Activated CD8-positive, alpha-beta memory T cell treated with anti-CD3 and anti-CD28 coated beads for 1 hour (primary cell): ENCODE data around the gene DIDO1.
A peak's percentile ranks its signal among the peaks of the same experiment; 100 is the strongest.
"Not testable (repeated sequence)": the region's sequence is repeated elsewhere in the genome, so short reads cannot be mapped to it uniquely, and the experiment has no call there.

ENCODE experiments used
- DNase-seq, 2 donors: peaks; one replicate each; pipeline ENCODE4 v3.0.0-alpha.2; 2020; ENCODE audit warnings: low read depth in 1 of 2; ENCODE audit errors: extremely low read depth in 1 of 2

The DIDO1 gene

DNA sequence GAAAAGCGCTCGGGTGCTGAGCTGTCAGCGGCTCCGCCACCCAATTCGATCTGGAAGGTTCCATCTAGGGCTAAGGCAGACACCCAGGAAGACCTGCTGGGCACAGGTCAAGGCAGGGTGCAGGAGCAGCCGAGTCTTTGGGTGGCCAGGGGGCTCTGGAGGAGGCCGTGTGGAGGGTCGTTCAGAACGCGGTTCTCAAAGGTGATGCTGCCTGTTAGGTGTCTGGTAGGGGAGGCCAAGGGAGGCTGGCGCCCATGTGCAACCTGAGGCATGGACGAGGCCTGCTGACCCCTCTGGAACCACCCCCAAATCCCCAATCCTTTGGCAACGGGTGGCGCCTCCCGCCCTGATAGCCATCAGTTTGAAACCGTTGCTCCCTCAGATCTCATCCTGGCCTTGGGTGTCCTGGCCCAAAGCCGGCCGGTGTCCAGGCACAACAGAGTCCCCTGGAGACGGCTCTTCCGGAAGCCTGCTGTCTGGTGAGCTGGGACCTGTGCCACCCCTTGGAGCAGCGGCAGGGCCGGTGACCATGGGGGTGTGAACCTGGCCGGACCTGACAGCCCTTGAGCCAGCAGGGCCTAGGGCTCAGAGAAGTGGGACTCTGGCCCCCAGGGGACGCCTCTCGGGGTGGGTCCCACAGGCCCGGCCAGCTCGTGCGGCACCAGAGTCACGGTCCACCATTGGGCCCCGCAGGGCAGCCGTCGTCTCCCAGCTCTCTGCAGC is 36.7 kb upstream of the DIDO1 start:
- DNase-seq = no peak

DNA sequence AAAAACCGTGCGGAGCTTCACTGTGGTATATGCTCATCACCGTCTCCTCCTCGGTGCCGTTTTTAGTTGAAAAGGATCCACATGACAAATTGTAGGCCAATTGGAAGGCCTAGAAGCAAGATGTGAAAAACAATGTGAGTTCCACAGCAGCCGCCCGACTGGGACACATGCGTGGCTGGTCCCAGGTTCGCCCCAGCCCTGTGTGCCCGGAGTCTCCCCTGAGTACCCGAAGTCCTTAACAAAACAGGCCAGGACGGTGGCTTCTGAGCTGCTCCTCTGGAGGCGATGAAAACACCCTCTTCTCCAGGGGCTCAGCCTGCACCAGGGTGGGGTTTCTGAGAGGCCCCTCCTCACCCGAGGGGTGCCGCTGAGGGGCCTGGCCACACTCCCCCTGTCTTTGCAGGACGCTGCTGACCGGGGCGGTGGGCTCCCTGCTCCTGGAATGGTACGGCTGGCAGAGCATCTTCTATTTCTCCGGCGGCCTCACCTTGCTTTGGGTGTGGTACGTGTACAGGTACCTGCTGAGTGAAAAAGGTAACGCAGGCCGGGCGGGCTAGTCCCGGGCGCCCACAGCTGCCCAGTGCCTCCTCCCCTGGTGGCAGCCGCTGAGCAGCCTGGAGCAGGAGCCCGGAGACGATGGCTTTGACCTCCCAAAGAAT is 36.0 kb upstream of the DIDO1 start:
- DNase-seq = no peak

DNA sequence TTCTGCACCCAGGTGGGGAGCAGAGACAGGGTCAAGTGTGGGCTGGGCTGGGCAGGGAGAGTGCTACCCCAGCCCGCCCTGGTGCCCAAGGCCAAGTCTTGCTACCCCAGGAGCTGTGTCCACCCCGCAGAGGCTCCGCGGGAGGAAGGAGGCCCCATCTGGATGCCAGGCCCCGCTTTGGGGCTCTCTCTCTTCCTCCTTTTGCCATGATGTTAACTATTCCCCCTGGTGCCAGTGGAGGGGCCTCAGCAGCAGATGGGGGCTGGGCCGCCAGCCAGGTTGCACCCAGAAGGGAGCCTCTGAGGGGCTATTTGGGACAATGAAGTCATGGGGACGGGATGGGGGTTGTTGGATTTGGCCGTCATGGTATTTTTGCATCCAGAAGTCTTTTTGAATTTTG is 35.5 kb upstream of the DIDO1 start:
- no peak for DNase-seq

DNA sequence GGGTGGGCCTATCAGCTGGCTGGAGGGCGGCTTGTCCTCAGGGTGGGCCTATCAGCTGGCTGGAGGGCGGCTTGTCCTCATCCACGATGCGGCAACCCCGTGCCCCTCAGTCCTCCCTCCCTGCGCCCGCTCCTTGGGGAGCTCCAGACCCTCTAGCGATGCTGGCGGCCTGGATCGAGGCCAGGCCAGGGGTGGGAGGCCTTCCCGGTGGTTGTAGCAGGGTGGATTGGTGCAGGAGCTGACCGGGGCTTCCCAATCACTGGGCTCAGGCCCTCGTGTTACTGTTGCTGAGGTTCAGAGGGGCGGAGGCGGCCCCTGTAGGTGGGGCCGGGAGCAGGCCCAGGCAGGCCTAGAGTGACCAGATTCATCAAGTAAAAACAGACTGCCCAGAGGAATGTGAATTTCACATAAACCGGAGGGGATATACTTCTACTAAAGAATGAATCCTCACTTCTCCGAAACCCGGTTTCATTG is 35.0 kb upstream of the DIDO1 start:
- DNase-seq = no peak

DNA sequence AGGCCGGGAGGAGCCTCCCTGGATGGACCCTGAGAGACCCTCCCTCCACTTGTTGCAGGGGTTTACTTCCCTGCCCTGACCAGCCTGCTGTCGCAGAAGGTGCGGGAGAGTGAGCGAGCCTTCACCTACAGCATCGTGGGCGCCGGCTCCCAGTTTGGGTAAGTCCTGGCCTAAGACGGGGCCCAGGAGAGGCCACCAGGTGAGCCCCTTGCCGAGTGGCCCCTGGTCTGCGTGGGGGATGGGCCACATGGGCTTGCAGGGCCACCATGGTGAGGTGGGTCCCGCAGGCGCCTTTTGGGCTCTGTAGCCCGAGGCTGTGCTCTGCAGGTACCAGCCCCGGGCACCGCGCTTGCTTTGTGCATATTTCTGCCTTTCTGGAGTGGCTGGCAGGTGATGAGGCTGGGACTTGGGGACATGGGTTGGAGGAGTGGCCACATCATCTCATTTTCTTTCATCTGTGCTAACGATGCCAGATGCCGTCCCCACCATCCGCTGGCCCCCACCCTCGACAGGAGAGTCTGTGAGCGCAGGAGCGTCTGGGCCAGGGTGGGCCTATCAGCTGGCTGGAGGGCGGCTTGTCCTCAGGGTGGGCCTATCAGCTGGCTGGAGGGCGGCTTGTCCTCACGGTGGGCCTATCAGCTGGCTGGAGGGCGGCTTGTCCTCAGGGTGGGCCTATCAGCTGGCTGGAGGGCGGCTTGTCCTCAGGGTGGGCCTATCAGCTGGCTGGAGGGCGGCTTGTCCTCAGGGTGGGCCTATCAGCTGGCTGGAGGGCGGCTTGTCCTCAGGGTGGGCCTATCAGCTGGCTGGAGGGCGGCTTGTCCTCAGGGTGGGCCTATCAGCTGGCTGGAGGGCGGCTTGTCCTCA is 34.4 kb upstream of the DIDO1 start:
- DNase-seq = not testable (repeated sequence)

DNA sequence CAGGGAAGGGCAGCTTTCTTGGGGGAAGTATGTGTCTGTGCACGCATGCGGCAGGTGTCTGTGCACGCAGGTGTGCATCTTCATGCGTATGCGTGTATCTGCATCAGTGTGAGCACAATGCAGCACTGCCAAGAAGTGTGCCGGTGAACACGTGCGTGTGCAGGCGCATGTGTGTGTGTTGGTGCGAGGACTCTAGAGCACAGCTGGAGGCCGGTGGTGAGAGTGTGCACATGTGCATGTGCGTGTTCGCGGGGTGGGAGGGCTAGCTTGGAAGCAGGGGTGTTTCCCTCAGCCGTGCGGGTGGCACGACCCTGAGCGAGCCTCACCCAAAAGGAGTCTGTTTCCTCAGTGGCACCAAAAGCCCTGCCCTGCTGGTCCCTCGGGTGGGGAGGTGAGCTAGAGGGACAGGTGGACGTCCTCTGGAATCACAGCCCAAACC is 33.7 kb upstream of the DIDO1 start:
- DNase-seq = no peak

DNA sequence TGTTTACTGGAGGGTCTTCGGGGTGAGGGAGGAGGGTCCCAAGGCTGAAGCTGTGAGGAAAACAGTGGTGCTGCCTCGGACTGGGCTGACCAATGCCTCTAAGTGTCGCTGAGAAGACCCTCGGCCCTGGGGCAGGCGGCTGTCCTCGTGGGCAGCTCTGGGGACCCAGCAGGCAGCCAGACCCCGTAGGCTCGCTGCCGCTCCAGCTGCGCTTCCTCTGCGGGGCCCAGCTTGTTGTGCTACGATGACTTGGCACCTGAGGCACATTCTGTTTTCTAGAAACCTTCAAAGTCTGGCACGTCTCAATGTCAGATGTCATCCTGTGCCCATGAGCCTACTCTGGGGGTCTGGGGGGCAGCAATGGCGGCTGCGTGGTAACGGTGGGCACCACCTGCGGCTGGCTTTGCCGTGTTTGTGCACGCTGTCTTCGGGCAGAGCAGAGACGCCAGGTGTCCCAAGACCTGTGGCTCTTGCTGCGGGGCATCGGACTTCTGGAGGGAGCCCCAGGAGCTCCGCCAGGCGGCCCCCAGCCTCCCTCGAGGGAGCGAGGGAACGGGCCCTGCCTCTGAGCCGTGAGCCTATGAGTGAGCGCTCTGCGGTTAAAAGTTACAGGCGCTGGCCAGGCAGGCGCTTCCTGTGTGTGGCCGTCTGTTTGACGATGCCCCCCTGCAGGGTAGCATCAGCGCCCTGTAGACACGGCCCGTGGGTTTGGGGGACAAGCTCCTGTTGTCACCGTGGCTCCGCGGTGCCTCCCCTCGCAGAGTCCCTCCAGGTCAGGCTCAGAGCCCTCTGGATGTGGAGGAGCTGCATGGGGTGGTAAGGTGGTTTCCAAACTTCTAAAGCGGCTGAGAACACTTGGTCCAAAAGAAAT is 33.0 kb upstream of the DIDO1 start:
- DNase-seq = no peak

DNA sequence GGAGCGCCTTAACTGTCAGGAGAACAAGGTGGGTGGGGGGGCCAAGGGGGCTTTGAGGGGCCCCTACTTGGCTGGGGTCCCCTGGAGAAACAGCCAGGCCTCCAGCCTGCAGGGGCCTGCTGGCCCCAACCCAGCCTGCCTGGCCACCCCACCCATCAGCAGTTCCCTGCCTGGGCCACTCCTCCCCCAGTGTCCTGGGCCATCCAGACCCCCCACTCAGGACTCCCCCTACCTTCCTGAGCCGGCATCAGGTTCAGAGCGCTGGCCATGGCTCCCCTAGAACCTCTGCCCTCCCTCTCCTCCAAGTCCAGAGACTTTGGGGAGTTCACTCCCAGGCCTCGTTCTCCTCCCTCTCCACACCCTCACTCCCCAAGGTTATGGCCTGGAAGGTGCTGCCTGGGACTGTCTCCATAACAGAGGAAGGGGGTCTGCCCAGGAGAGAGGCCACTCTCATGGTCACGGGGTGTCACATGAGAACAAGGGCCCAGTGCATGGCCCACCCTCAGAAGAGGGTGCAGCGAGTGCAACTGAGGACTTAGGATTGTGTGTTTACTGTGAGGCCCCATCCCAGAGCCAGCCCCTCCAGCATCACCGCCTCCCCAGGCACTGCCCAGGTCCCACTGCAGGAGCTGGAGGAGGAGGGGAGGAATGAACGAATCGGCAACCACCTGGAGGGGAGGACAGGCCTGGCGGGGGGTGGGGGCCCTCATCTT is 32.2 kb upstream of the DIDO1 start:
- no peak for DNase-seq

DNA sequence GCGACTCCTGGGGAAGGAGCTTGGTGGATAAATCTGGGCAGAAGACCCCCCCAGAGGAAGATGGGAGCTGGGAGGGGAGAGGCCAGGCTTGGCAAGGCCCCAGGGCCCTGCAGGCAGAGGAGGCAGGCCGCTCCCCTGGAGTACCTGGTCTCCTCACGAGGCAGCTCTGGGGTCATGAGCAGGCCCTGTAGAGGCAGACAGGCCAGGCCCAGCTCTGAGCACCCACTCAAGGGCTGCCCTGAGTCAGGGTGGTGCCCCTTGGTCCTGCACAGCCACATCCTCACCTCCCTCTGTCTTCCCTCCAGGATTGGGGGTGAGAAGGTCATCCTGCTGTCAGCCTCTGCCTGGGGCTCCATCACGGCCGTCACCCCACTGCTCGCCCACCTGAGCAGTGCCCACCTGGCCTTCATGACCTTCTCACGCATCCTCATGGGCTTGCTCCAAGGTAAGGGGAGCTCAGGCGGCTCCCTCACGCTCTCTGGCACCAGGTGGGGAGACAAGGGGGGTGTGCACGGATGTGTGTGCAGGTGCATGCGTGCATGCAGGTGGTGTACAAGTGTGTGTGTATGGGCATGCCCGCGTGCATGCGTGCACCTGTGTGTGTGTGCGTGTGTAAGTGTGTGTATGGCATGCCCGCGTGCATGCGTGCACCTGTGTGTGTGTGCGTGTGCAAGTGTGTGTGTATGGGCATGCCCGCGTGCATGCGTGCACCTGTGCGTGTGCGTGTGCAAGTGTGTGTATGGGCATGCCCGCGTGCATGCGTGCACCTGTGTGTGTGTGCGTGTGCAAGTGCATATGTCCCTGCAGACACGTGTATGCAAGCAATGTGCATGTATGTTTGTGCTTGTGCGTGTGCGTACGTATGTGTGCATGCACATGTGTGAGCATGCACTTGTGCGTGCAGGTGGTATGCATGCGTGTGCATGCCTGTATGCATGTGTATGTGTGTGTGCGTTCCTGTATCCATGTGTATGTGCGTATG is 31.1 kb upstream of the DIDO1 start:
- no peak for DNase-seq

DNA sequence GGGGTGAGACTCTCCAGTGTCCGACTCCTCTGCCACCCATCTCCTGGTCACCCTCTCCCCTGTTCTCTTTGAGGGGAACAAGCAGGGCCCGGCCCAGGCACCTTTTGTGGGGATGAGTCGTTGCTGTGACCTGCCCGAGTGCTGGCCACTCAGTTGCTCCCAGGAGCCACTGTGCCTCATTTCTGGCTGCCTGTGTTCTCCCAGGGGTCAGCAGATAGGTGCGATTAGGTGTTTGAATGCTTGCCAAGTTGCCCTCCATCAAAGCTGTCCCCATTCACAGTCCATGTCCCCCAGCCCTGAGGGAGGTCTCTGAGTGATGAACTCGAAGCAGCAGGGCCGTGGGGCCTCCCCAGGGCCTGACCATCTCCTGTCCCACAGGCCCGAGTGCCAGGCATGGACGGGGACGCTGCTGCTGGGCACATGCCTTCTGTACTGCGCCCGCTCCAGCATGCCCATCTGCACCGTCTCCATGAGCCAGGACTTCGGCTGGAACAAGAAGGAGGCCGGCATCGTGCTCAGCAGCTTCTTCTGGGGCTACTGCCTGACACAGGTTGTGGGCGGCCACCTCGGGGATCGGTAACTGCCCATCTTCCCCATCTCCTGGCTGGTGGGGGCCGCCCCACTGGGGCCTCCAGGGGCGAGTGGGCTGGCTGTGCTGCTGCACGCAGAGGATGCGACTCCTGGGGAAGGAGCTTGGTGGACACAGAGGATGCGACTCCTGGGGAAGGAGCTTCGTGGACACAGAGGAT is 30.3 kb upstream of the DIDO1 start:
- DNase-seq = no peak

DNA sequence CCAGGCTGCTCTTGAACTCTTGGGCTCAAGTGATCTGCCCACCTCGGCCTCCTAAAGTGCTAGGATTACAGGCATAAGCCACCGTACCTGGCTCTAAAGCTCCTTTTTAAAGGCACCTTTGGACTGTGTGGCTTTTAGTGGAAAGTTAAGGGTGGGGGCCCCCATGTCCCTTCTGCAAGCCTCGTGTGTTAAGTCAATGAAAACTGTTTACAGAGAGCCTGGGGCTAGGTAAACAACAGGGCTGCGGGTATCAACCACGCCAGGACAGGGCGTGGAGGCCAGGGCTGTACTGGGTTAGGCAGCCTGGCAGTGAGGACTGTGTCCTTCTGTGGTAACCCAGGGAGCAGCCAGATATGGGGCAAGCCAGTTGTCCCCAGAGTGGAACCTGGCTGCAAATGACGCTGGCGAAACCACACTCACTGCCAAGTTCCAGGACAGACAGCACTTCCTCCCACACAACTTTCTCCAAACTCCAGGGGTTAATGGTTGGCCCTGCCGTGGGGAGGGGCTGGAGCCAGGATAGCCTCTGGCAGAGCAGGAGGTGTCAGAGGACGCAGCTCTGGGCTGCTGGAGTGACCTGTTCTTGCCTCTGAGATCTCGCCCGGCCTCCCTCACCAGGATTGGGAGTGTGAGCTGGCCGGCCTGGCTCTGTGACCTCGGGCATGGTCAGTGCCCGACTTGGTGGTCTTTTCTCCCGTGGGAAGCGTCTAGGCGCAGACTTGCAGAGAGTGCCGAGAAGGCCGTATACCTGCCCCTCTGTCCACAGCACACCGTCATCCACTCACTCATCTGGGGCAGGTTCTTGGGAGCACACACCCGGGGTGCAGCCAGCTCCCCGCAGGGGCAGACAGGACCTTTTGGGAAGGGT is 29.4 kb upstream of the DIDO1 start:
- DNase-seq = no peak

DNA sequence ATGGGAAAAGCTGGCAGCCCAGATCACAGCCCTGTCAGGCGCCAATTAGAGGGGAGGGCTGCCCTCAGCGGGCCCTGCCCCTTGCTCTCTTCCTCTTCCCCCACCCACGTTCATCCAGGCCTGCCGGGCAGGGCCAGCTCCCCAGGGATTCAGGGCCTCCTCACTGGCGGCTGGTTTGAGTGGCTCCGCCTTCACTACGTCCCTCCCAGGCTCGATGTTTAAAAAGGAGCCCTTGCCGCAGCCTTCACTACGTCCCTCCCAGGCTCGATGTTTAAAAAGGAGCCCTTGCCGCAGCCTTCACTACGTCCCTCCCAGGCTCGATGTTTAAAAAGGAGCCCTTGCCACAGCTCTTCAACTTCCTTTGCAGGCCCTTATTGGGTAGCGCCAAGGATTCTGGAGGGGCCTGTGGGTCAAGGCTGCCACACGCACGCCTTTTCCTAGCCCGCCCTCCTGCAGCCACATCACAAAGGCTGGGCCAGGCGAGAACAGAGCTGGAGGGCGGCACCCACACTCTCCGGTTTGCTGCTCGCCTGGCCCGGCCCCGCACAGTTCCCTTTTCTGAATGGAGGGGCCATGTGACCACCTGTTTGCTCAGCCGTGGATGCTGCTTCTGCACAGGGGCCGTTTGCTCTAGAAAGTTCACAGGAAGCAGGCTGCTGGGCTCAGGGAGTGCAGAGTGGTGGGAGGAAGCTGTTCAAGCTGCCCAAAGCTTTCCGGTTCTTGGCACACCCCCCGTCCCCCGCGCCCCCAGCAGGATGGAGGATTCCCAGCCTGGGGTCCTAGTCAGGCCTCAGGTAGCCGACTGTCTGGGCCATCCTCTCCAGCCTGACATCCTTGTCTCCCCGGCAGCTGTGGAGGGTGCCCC is 27.8 kb upstream of the DIDO1 start:
- peak; percentile 24 to 49 for DNase-seq

DNA sequence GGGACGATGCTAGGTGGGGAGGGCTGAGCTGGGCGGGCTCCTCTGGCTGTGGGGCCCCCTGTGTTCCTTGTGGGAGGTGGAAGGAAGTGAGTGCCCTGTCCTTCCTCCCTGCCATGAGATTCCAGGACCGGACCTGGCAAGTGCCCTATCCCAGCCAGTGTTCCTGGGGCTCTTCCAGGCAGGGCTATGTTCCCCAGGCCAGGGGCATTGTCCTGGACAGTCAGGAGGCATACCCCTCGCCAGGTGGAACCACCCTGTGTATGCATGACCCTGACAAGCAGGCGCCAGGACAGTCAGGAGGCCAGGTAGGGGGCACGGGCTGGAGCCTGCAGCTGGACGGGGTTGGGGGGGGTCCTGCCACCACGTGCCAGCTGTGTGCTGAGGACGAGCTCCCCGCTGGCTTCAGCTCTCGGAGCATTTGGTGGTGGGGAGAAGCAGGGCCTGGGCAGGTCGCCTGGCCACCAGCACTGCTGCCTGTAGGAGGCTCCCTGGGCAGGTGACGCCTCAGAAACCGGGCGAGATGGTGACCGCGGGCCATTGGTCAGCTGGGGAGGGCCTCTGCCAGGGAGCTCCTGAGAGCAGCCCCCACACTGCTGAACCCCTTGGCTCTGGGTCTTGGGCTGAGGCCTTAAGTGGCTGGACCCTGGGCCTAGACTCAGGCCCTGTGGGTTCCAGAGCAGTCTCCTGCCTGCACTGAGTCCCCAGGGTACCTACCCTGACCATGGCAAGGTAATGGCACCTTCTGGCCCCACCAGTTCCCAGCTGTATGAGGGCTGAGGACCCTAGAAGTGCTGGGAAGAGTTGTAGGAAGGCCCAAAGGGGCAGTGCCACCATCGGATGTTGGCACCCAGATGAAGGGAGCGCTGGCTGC is 26.9 kb upstream of the DIDO1 start:
- DNase-seq = no peak

DNA sequence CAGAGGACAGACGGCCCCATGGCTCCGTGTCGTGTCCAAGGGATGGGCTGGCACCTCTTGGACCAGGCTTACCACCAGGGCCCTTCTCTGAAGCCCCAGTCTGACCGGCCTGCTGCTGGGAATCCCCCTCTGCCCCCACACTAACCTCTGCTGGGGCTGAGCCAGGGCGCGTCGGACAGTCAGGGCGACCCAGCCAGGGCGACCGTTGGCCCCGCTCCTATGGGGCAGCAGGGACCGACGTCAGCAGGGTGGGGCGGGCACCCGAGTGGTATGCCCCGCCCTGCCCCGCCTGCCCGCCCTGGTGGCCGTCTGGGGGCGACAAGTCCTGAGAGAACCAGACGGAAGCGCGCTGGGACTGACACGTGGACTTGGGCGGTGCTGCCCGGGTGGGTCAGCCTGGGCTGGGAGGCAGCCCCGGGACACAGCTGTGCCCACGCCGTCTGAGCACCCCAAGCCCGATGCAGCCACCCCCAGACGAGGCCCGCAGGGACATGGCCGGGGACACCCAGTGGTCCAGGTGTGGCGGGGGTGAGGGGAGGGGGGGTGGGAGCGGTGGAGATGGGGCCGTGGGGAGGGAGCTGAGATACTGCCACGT is 26.2 kb upstream of the DIDO1 start, which contains the start of gene SLC17A9:
SLC17A9 (plus strand) TSS at position 337 of the 595 bp plus-strand sequence; CDS start at position 459, 122 bp downstream.
- DNase-seq = peak in 1 of 2 donors; percentile 34

DNA sequence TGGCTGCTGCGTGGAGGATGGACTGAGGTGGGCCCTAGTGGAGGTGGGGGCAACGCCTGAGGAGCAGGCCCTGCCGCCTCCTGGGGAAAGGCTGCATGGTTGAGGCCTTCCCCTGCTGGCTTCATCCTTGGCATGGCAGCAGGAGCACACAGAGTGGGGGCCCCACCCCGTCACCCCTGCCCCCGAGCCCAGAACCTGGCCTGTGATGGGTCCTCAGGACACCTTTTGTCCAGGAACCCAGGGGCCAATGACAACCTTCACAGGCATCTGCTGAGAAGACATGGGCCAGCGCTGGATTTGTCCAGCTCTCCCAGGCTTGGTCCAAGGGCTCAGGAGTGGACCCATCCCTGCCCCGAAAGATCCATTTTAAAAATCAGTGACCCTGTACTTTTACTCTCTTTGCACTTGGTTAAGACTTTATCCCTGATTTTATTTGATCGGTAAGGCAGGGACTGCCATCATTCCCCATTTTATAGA is 25.6 kb upstream of the DIDO1 start:
- no peak for DNase-seq
